Endothelial cell of umbilical vein (primary cell): ENCODE results near the gene SEMA3A. TPM values are rescaled to one million over a fixed set of nuclear protein-coding genes. Genes with fewer than 3 reads are reported as not detected.

ENCODE experiments used
- BruUV-seq: library from RNA; stranded (reverse); fragments of 400-500 nt; replicated peaks from 2 replicates; lab custom pipeline; 2021; lab: Mats Ljungman, UMichigan
- CTCF ChIA-PET: fragments of 300-600, 350-600 bp; sonication (Branson Sonifier 250); formaldehyde crosslinking; loops from one replicate; lab custom pipeline; 2021; ENCODE audit warnings: antibody characterized with exemption, inconsistent platforms; lab: Charles Lee
- POLR2A ChIA-PET: fragments of 300-600, 350-600 bp; sonication (Branson Sonifier 250); formaldehyde crosslinking; loops from one replicate; lab custom pipeline; 2021; ENCODE audit warnings: antibody characterized with exemption, inconsistent platforms; lab: Charles Lee
- DNase-seq: peaks from one replicate; pipeline ENCODE4 v3.0.0-alpha.2; 2011; ENCODE audit warnings: low read depth, low spot score
- FAIRE-seq: peaks from 2 replicates; lab custom pipeline; 2011; peaks lifted over from hg19 to GRCh38; lab: Jason Lieb, UNC
- H2AFZ ChIP-seq: 2 replicates; pipeline ENCODE4 v1.6.0; 2012; ENCODE audit warnings: low read depth, low read length, control low read depth, inconsistent platforms
- H3K27ac ChIP-seq: 2 replicates; pipeline ENCODE4 v1.5.1; 2011; ENCODE audit warnings: low read depth, mild to moderate bottlenecking, control low read depth, low read length, moderate library complexity; ENCODE audit not compliant: insufficient read depth
- H3K27me3 ChIP-seq, 2 experiments: 2 replicates each; pipeline versions ENCODE4 v1.6.0 to v1.6.1; 2011; ENCODE audit warnings: low read length in 2 of 2, mixed read lengths in 1 of 2; ENCODE audit not compliant: control insufficient read depth in 2 of 2, insufficient read depth in 2 of 2
- H3K36me3 ChIP-seq, 2 experiments: 2 replicates in 1 of 2; 3 replicates in 1 of 2; pipeline ENCODE4 v1.5.1; 2011; ENCODE audit warnings: low read length in 2 of 2, mild to moderate bottlenecking in 1 of 2, moderate library complexity in 1 of 2; ENCODE audit not compliant: control insufficient read depth in 2 of 2, insufficient read depth in 2 of 2; ENCODE audit errors: extremely low read depth in 1 of 2
- H3K4me1 ChIP-seq: 3 replicates; pipeline ENCODE4 v1.5.1; 2011; ENCODE audit warnings: mild to moderate bottlenecking, low read length; ENCODE audit not compliant: control insufficient read depth, insufficient read depth; ENCODE audit errors: extremely low read depth
- H3K4me2 ChIP-seq: 2 replicates; pipeline ENCODE4 v1.6.1; 2011; ENCODE audit warnings: low read length, control low read depth, mixed read lengths; ENCODE audit not compliant: insufficient read depth
- H3K4me3 ChIP-seq, 3 experiments: fragments of 200-600 bp in 1 of 3; sonication (generic), shearing (Covaris generic) in 1 of 3; replicated peaks in 1 of 3; 2 replicates each; pipeline ENCODE4 v1.5.1; 2011 to 2016; ENCODE audit warnings: control low read depth in 3 of 3, low read length in 3 of 3, mild to moderate bottlenecking in 2 of 3, inconsistent platforms in 1 of 3, low read depth in 1 of 3, moderate library complexity in 1 of 3; ENCODE audit not compliant: insufficient read depth in 1 of 3
- H3K79me2 ChIP-seq: 2 replicates; pipeline ENCODE4 v1.6.0; 2012; ENCODE audit warnings: low read length, inconsistent platforms; ENCODE audit not compliant: control insufficient read depth, insufficient read depth
- H3K9ac ChIP-seq: replicated peaks from 2 replicates; pipeline ENCODE3; 2011; ENCODE audit warnings: low read length, control low read depth; ENCODE audit not compliant: insufficient read depth; ENCODE audit errors: extremely low read depth
- H3K9me1 ChIP-seq: replicated peaks from 3 replicates; pipeline ENCODE4 v1.6.0; 2011; ENCODE audit warnings: mild to moderate bottlenecking, low read length; ENCODE audit not compliant: control insufficient read depth, insufficient read depth; ENCODE audit errors: extremely low read depth
- H3K9me3 ChIP-seq: replicated peaks from 2 replicates; pipeline ENCODE4 v1.5.1; 2012; ENCODE audit warnings: low read length, inconsistent platforms; ENCODE audit not compliant: control insufficient read depth, insufficient read depth
- H4K20me1 ChIP-seq: replicated peaks from 2 replicates; pipeline ENCODE3; 2011; ENCODE audit warnings: mild to moderate bottlenecking, low read length; ENCODE audit not compliant: control insufficient read depth, insufficient read depth; ENCODE audit errors: extremely low read depth
- CTCF ChIP-seq, 2 donors: IDR thresholded peaks; 1 replicate in 1 of 2; 2 replicates in 1 of 2; pipeline ENCODE4 v1.5.1; 2011; ENCODE audit warnings: low read length in 2 of 2, mild to moderate bottlenecking in 2 of 2, moderate library complexity in 2 of 2, control low read depth in 1 of 2, inconsistent platforms in 1 of 2, low read depth in 1 of 2; ENCODE audit not compliant: insufficient read depth in 1 of 2; ENCODE audit errors: extremely low read depth in 1 of 2
- EZH2 ChIP-seq: IDR thresholded peaks from 2 replicates; pipeline ENCODE4 v1.6.1; 2012; ENCODE audit warnings: borderline replicate concordance, low read depth, mild to moderate bottlenecking, moderate library complexity, low read length, inconsistent platforms; ENCODE audit not compliant: severe bottlenecking
- FOS ChIP-seq: IDR thresholded peaks from 2 replicates; pipeline ENCODE4 v1.6.1; 2011; ENCODE audit warnings: mild to moderate bottlenecking, low read length, moderate library complexity, borderline replicate concordance; ENCODE audit not compliant: insufficient read depth
- GATA2 ChIP-seq: IDR thresholded peaks from 2 replicates; pipeline ENCODE4 v1.7.0; 2011; ENCODE audit warnings: low read depth, mild to moderate bottlenecking, moderate library complexity, mixed read lengths, low read length; ENCODE audit not compliant: insufficient read length, insufficient read depth
- JUN ChIP-seq: IDR thresholded peaks from 2 replicates; pipeline ENCODE4 v1.6.1; 2011; ENCODE audit warnings: borderline replicate concordance, low read depth; ENCODE audit not compliant: insufficient read length, insufficient read depth
- MAX ChIP-seq: IDR thresholded peaks from 2 replicates; pipeline ENCODE4 v1.6.1; 2011; ENCODE audit not compliant: insufficient read depth, insufficient read length
- MYC ChIP-seq: IDR thresholded peaks from one replicate; pipeline ENCODE4 v1.6.1; 2011; ENCODE audit warnings: mild to moderate bottlenecking, low read depth, low read length
- POLR2A ChIP-seq: IDR thresholded peaks from 2 replicates; pipeline ENCODE4 v1.6.1; 2012; ENCODE audit warnings: low read depth, mild to moderate bottlenecking, control low read depth, low read length
- POLR2AphosphoS5 ChIP-seq: IDR thresholded peaks from 2 replicates; pipeline ENCODE4 v1.6.1; 2012; ENCODE audit warnings: low read depth, mild to moderate bottlenecking, control low read depth, low read length, moderate library complexity; ENCODE audit not compliant: insufficient read depth
- dilution Hi-C: fragments of 300-500 bp; cut with MboI; formaldehyde crosslinking; loops from one replicate; pipeline ENCODE4 v1.15.0; 2019; ENCODE audit warnings: low sequenced_read_pairs; ENCODE audit not compliant: extremely low pct_ligation_motif_present
- intact Hi-C: fragments of 100-400 bp; cut with micrococcal nuclease; formaldehyde crosslinking; loops from one replicate; pipeline ENCODE4 v1.10.0; 2022
- polyA plus RNA-seq, 4 experiments: library from polyadenylated mRNA; depleted of rRNA in 3 of 4; stranded (reverse) in 3 of 4; unstranded in 1 of 4; fragments of >200 nt; gene quantifications; 2 replicates each; pipeline versions ENCODE4 v1.2.1 to v1.2.3, GENCODE V29; 2011 to 2012; ENCODE audit warnings: missing spikeins in 1 of 4
- total RNA-seq: library from RNA; stranded (reverse); gene quantifications from 2 replicates; pipeline ENCODE4 v1.2.3, GENCODE V29; 2021

Gene SEMA3A
- total and polyA plus RNA-seq, 2 donors (not counting 3 experiments of a cell fraction or from before 2014, with no cell fraction given), result 0.68 to 1.2 TPM

- no peak overlapping the region for H3K4me3 ChIP-seq
- no peak overlapping the region for H2AFZ ChIP-seq
- ChIA-PET POLR2A (no interaction called here), CTCF (no interaction called here)
- BruUV-seq, result no TSS peak
- TF ChIP-seq EZH2 (no peak), MYC (no peak), POLR2AphosphoS5 (no peak), POLR2A (no peak), JUN (no peak), GATA2 (no peak), FOS (no peak), MAX (no peak), CTCF (IDR thresholded peaks at IDR 0.05; ENCODE audit: extremely low read depth in 1 of 2, insufficient read depth in 1 of 2, low read depth in 1 of 2, low read length in 2 of 2) (no peak)
- no peak overlapping the region for H3K27ac ChIP-seq
- H3K9me1 ChIP-seq, result no peaks in the 10 kb centered on the region
- H3K9ac ChIP-seq, result no peak overlapping the region
- no peaks in the 10 kb centered on the region for H4K20me1 ChIP-seq
- no peaks in the 10 kb centered on the region for H3K27me3 ChIP-seq
- DNase-seq (no peak), FAIRE-seq (no peak)
- H3K36me3 ChIP-seq, result no peaks in the 10 kb centered on the region
- dilution Hi-C loops, result no loop called here
- intact Hi-C loops, result no loop called here
- no peaks in the 10 kb centered on the region for H3K9me3 ChIP-seq
- H3K4me2 ChIP-seq, result no peak overlapping the region
- no peaks in the 10 kb centered on the region for H3K79me2 ChIP-seq
- H3K4me1 ChIP-seq, result peaks cover 7% of the 10 kb centered on the region
Measured at GRCh38 chr7:84047085-84047484, 147.5 kb downstream of the SEMA3A start.
